Stimulated activated CD4-positive, alpha-beta T cell treated with anti-CD3 and anti-CD28 coated beads, Interleukin-1b, Interleukin-23, amount 100 ng/mL, for 1 hour (primary cell): ENCODE data around the gene EPHX1.
"Not testable (repeated sequence)": the region's sequence is repeated elsewhere in the genome, so short reads cannot be mapped to it uniquely, and the experiment has no call there.

Experiments
- DNase-seq, 2 donors: peaks; one replicate each; pipeline ENCODE4 v3.0.0-alpha.2; 2020; ENCODE audit warnings: low read depth in 2 of 2

The EPHX1 gene

GRCh38 chr1:225816643-225817538 is 7.0 kb downstream of the EPHX1 start:
- no peak for DNase-seq

- no peak for DNase-seq
Observed at GRCh38 chr1:225817611-225818061, 7.7 kb downstream of the EPHX1 start.

GRCh38 chr1:225818229-225818628 is 8.3 kb downstream of the EPHX1 start:
- no peak for DNase-seq

- DNase-seq: no peak
Observed at GRCh38 chr1:225819346-225820192, 9.6 kb downstream of the EPHX1 start.

- no peak for DNase-seq
Observed at GRCh38 chr1:225820522-225821120, 10.7 kb downstream of the EPHX1 start.

GRCh38 chr1:225822655-225823403 is 12.9 kb downstream of the EPHX1 start:
- DNase-seq: no peak

- no peak for DNase-seq
Observed at GRCh38 chr1:225823811-225824261, 13.9 kb downstream of the EPHX1 start.

GRCh38 chr1:225824533-225824941 is 14.6 kb downstream of the EPHX1 start:
- no peak for DNase-seq

- DNase-seq: no peak
Observed at GRCh38 chr1:225825078-225825477, 15.2 kb downstream of the EPHX1 start.

- no peak for DNase-seq
Observed at GRCh38 chr1:225825607-225826007, 15.7 kb downstream of the EPHX1 start.

GRCh38 chr1:225827076-225827475 is 17.2 kb downstream of the EPHX1 start:
- DNase-seq: no peak

GRCh38 chr1:225828706-225829345 is 18.9 kb downstream of the EPHX1 start:
- DNase-seq: no peak

- DNase-seq: no peak
Observed at GRCh38 chr1:225830841-225831240, 20.9 kb downstream of the EPHX1 start.

- DNase-seq: no peak
Observed at GRCh38 chr1:225834417-225835329, 24.7 kb downstream of the EPHX1 start.

GRCh38 chr1:225835856-225836255 is 25.9 kb downstream of the EPHX1 start:
- no peak for DNase-seq

- not testable (repeated sequence) for DNase-seq
Observed at GRCh38 chr1:225836296-225836695, 26.4 kb downstream of the EPHX1 start.

- DNase-seq: no peak
Observed at GRCh38 chr1:225838793-225839192, 28.9 kb downstream of the EPHX1 start.

GRCh38 chr1:225840223-225840610 is 30.3 kb downstream of the EPHX1 start:
- DNase-seq: no peak

- DNase-seq: no peak
Observed at GRCh38 chr1:225840713-225841112, 30.8 kb downstream of the EPHX1 start.

GRCh38 chr1:225842074-225842473 is 32.1 kb downstream of the EPHX1 start:
- no peak for DNase-seq
